GM19438 (cell line): ENCODE data around the gene MNT.

ENCODE experiments used
- ATAC-seq: cut with Tn5 transposase; IDR thresholded peaks from one replicate; pipeline ENCODE4 v1.9.1; 2021; ENCODE audit warnings: low read depth; ENCODE audit not compliant: unreplicated experiment

Gene MNT

GRCh38 chr17:2369039-2369438 lies 31.8 kb downstream of the MNT start:
- no peak for ATAC-seq

DNA sequence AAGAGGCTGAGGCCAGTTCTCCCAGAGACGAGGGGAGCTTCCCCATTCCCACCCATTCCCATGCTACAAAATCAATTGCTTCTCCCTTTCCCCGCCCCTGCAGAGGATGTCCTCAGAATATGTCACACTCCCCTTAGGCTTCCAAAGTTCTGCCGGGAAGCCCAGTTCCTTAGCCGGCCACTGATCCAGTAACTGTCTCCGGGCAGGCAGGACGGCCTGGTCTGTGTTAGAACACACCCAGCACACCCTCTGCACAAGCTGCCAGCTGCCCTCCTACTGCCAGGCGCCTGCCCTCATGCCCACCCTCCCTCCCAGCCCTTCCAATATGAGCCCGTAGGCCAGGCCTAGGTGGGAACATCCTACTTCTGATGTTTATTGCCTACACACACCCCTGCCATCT lies 32.5 kb downstream of the MNT start:
- ATAC-seq = no peak

- no peak for ATAC-seq
Observed at GRCh38 chr17:2366747-2367494, 33.9 kb downstream of the MNT start.

DNA sequence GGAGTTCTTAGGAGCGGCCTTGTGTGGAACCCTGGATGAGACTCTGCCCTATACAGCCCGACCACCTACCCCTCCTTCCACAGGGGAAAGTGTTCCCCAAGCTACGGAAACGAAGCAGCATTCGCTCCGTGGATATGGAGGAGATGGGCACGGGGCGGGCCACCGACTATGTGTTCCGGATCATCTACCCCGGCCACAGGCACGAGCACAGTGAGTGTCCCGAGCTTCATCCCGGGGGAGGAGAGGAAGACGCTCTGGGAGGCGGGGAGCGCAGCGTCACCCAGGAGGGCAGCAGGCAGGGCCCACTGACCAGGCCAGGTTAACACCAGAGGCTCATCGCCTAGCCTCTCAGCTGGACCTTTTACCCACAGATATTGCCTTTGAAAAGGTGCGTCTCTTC lies 35.7 kb downstream of the MNT start:
- no peak for ATAC-seq

- ATAC-seq = no peak
Observed at GRCh38 chr17:2364763-2365116, 36.1 kb downstream of the MNT start.

DNA sequence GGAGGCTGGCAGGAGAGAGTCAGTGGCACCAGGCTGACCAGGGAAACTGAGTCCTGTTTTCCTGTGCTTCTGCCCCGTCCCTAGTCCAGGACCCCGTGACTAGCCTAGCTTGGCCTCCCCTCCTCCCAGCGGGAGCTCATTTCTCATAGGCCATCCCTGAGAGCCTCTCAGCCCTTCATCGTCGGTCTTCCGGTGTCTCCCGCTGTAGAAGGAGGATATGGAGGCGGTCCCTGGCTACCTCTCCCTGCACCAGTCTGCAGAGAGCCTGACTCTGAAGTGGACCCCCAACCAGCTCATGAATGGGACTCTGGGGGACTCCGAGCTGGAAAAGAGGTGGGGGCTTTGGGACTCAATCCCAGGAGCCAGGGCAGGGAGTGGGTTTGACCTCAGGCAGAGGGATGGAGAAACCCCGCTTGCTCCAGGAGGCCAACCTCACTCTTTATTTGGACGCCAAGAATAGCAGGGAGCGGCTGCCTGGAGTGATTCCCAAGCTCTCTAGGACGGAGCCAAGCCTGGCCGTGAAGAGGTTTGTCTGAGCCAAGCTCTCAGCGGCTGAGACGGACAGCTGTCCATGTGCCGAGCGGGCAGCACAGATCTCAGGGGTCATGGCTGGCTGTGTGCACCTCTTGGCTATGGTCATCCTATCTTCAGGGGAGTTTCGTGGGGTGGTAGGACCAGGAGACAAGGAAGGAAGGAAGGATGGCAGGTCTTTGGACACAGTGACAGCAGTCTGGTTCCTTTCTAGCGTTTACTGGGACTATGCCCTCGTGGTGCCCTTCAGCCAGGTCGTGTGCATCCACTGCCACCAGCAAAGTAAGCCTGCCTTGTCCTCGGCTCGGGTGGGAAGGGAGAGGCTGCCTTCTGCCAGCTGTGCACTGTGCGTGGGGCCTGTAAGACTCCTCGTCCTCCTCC lies 36.8 kb downstream of the MNT start:
- no peak for ATAC-seq

GRCh38 chr17:2363318-2363717 lies 37.5 kb downstream of the MNT start:
- ATAC-seq = no peak

GRCh38 chr17:2362881-2363280 lies 38.0 kb downstream of the MNT start:
- no peak for ATAC-seq

DNA sequence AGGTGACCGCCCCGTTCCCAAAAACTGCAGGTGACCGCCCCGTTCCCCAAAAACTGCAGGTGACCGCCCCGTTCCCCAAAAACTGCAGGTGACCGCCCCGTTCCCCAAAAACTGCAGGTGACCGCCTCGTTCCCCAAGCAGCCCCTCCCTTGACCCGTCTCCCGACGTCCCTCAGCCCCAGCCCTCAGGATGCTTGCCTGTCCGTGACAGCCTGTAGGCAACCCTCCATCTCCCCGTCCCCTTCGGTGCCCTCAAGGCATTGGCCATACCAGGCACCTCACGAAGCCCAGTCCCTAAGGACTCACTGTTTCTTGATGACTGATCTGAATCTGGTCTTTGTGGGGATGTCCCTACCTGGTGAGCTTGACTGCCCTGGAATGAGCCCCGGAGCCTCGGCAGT lies 38.4 kb downstream of the MNT start:
- ATAC-seq = no peak

DNA sequence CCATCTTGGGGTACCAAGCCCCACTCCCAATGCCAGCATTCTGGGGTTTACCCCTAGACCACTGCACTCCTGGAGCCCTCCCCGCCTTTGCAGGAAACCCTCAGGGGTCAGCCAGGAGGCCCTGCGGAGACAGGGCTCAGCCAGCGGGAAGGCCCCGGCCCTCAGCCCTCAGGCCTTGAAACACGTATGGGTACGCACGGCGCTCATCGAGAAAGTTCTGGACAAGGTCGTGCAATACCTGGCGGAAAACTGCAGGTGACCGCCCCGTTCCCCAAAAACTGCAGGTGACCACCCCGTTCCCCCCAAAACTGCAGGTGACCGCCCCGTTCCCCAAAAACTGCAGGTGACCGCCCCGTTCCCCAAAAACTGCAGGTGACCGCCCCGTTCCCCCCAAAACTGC lies 38.8 kb downstream of the MNT start:
- ATAC-seq = no peak

DNA sequence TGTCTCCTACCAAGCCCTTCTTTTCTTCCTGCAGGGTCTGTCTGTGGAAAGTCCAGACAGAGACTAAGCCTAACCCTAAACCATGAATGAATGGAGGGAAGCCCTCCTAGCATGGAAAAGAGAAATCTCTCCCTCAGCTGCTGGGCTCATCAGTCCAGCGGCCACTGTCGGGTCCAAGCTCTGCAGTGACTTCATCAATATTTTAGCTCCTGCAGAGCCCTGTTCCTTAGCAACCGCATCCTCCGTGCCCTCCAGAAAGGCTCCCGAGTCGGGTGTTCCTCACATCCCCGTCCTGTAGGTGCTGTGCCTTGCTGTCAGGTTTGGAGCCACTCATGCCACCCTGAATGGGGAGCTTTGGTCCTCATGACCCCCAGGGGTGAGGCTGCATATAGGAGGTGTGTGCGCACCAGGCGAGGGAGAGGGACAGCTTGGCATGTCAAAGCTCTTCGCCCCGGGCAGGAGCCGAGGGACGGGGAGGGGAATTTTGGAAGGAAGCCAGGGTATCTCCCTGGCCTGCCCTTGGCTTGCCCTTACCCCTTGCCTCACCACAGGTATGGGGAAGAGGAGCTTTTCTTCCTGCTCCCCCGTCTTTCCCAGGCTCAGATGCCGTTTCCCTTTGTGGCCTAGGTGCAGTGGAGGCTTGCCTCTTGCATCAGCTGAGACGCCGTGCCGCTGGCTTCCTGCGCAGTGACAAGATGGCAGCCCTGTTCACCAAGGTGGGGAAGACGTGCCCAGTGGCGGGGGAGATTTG lies 39.7 kb downstream of the MNT start:
- ATAC-seq = no peak

DNA sequence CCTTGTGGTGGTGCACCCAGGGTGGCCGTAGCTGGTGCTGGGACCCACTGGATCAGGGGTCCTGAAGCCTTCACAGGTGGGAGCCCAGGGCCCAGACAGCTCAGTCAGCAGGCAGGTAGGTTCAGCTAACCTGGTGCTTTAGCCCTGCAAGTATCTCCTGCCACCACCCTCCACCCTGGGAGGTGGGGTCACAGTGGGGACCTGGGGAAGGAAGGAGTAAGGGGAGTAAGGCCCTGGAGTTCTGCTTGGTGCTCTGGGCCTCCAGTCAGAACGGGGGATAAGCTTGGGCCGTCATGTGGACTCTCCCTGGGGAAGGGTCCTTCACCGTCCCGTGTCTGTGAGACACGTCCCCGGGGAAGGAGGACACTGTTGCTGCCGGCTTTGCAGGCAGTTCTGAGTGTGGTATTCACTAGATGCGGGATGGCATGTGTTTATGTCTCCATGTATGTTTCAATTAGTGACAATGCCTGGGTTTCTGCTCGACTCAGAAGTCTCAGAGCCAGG lies 42.9 kb downstream of the MNT start:
- ATAC-seq = no peak

GRCh38 chr17:2357237-2357636 lies 43.6 kb downstream of the MNT start:
- no peak for ATAC-seq

DNA sequence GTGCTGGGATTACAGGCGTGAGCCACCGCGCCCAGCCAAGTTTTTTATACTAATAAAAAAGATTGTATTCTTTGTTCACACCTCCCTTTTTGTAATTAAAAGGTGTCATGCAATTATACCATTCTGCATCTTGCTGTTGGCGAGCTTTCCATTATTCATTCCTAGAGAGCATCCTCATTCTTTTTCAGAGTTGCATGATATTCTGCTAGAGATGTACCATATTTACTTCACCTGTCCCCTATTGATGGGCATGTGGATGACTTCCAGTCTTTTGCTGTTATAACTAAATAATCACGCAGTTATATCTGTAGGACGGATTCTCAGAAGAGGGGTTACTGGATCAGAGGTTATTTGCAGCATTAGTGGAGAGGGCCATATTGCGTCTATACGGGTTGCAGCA lies 46.5 kb downstream of the MNT start:
- ATAC-seq = no peak

DNA sequence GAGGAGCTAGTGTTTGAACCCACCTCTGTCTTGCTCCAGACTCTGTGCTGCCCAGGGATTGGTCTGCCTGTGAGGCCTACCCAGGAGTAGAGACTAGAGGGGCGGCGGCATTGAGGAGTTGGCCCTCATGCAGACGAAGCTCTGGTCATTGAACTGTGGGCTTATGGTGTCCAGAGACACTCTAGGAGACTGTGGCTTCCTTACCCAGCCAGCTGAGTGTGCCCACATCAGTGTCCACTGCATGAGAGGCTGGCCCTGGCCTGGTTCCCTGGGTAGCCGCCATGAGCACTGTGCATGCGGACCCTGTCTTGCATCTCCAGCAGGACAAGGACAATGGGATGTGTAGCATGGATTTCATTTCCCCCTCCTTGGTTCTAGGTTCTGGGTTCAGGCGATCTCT lies 49.6 kb downstream of the MNT start:
- no peak for ATAC-seq

DNA sequence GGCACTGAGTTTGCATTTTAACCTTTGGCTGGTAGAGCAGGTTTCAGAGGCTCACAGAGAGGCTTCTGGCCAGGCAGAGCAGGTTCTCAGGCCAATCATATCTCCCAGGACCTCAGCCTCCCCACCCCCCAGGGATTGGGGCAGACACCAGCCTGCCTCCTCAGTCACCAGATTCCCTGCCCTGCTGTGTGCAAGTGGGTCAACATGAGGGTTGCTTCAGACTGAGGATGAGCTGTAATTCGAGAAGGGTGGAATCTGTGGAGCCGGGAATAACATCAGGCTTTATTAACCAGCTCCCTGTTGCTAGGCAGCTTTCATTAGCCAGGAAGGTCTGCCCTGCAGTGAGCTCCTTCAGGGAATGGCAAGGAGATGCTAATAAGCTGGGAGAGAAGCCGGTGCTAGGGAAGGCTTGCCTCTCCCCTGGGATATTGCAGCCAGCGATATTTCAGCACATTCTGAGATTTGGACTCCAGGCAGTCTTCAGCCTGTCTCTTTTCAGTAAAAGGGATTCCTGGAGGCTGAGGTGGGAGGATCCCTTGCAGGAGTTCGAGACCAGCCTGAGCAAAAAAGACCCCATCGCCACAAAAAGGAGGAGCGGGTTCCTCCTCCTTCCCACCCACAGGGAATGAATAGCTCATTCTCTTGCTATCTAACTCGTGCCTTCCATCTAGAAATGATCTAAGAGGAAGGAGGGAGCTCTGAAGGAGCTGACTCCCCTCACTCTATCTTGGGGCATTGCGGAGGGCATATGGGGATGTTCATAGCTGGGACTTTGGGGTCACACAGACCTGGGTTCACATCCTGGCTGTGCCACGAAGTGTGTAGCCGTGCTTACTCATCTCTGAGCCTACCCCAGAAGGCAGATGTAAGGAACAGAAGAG lies 52.8 kb downstream of the MNT start:
- ATAC-seq = no peak

GRCh38 chr17:2346475-2346874 lies 54.4 kb downstream of the MNT start:
- ATAC-seq = no peak

- no peak for ATAC-seq
Observed at GRCh38 chr17:2344528-2344927, 56.3 kb downstream of the MNT start.

DNA sequence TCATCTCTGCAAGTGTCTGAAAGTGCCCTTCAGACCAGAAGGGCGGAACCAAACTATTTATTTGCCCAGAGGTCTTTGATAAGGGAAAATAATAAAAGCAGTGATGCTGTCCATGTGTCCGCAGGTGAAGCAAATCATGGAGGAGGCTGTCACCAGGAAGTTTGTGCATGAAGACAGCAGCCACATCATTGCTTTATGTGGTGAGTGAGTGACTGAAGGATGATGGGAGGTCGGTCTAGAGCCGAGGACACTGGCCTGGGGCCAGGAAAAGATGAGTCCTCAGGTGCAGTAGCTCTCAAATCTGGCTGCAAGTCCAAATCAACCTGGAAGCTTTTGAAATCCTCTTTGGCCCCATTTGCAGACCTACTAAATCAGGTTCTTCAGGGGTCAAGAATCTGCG lies 57.4 kb downstream of the MNT start:
- ATAC-seq = no peak

GRCh38 chr17:2338315-2338657 lies 62.6 kb downstream of the MNT start:
- ATAC-seq = no peak
